ENCODE measurements around the gene LRMDA.

DNA sequence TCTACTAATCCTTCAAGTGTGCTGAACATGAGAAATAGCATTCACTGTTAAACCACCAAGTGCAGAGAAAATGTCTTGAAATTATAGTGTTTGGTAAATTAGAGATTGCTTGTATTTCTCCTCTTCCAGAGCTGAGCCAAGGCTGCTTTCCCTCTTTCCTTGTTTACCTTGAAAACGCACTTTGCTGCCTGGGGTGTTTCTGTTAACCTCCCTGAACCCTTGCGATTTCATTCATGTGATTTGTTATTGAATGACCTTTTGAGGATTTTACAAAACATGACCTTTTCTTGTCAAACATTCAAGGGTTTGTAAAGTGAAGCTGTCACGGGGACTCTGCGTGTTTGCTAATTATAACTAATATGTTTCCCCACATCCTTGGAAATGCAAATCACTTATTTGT lies 169.4 kb downstream of the LRMDA start:
- no peak for TF ChIP-seq CTCF (IDR thresholded peaks at IDR 0.05)
- no peak for TF ChIP-seq EZH2 (IDR thresholded peaks at IDR 0.05)

Measured in neural progenitor cell (in vitro differentiated cells).